HG02759 (cell line): ENCODE results near the gene AHCYL2.

Source experiments
- ATAC-seq: cut with Tn5 transposase; IDR thresholded peaks from one replicate; pipeline ENCODE4 v1.9.1; 2021; ENCODE audit warnings: mild to moderate bottlenecking, moderate library complexity; ENCODE audit not compliant: unreplicated experiment

AHCYL2 gene

GRCh38 chr7:129224251-129225205 lies at the start of gene AHCYL2:
AHCYL2 (plus strand) TSS chr7:129225030.
- peak; percentile 95 for ATAC-seq

DNA sequence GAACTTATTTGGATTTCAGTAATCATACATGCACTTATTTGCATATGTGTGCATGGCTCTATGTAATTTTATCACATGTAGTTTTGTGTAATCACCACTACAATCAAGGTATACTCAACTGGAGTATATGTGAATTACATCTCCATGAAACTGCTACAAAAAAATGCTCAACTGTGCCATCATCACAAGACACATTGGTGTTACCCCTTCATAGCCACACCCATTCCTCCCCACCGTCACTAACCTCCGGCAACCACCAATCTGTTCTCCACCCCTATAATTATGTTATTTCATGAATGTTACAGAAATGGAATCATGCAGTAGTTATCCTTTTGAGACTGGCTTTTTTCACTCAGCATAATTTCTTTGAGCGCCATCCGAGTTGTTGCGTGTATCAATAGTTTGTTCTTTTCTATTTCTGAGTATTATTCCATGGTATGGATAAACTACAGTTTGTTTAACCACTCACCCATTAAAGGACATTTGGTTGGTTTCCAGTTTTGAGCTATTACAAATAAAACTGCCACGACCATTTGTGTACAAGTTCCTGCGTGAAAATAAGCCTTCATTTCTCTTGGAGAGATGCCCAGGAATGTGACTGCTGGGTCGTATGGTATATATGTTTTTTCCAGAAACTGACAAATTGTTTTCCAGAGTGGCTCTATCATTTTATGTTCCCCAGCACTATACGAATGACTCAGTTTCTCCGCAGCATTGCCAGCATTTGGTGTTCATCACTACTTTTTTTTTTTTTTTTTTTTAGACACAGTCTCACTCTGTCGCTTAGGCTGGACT lies 47.7 kb upstream of the AHCYL2 start:
- ATAC-seq: no peak

- ATAC-seq: no peak
Observed at GRCh38 chr7:129184981-129185670, 39.7 kb upstream of the AHCYL2 start.

DNA sequence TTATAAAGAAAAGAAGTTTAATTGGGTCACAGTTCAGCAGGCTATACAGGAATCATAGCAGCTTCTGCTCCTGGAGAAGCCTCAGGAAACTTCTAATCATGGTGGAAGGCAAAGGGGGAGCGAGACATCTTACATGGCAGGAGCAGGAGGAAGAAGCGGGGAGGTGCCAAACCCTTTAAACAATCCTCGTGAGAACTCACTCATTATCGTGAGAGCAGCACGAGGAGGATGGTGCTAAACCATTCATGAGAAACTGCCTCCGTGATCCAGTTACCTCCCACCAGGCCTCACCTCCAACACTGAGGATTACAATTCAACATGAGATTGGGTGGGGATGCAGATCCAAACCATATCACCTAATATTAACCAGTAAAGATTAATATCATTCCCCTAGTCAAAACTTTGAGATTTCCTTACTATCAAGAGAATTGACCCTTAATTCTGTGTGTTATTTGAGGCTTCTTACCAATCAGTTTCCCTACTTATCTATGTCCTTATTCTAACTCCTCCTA lies 38.0 kb upstream of the AHCYL2 start:
- ATAC-seq: no peak

DNA sequence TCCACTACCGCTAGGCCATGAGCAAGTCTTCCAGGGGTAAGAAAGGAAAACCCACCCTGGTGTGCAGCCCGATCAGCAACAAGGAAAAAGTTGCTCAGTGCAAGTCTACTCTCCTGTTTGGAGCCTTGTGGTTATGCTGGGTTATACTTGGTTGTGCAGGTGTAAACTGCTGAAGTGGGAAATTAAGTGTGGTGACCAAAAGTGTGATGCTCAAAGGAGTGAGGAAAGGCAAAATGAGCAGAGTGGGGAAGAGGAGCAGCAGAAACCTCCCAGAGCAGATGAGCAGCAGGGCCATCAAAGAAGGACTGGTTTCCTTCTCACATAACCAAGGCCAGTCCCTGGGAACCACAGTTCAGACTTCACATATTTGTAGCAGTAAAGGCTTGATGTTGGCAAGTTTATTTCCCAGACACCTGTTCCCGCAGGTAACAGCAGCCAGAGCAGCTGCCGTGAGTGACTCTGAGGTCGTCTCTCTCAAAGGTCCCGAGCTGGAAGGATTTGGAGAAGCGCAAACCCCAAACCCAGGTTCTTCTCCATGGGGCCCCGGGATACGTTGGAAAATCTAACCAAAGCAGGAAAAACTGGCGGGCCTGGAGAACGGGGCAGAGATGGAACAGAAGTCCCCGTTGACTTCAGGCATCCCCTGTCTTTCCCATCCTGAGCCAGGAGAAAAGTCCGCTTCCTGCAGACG lies 37.0 kb upstream of the AHCYL2 start:
- ATAC-seq: no peak

DNA sequence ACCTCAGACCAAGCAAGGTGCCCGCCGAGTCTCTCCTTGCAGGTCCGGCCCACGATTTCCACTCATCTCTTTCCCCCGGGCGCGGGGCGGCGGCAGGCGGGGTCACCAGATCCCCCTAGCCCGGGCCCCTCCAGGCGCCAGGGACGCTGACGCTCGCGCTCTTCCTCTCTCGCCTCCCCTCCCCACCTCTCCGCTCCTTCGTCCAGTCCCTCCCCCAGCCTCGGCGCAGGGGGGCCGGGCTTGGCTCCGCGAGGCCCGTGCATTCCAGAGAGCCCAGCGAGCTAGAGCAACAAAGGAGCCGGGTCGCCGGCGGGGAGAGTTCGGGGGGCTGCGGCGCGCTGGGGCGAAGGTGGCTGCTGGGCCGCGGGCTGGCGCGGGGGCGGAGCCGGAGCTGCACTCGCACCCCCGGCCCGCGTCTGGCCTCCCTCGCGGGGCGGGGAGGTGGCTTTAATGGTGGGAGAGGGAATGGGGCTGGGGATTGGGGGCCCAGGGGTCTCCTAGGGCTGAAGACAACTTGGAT lies 36.4 kb upstream of the AHCYL2 start, which contains the start of gene SMO:
Gene SMO (plus strand): TSS at position 262 of the 520 bp plus-strand sequence. CDS start 519 bp downstream, outside the sequence.
- ATAC-seq: peak; percentile 34

DNA sequence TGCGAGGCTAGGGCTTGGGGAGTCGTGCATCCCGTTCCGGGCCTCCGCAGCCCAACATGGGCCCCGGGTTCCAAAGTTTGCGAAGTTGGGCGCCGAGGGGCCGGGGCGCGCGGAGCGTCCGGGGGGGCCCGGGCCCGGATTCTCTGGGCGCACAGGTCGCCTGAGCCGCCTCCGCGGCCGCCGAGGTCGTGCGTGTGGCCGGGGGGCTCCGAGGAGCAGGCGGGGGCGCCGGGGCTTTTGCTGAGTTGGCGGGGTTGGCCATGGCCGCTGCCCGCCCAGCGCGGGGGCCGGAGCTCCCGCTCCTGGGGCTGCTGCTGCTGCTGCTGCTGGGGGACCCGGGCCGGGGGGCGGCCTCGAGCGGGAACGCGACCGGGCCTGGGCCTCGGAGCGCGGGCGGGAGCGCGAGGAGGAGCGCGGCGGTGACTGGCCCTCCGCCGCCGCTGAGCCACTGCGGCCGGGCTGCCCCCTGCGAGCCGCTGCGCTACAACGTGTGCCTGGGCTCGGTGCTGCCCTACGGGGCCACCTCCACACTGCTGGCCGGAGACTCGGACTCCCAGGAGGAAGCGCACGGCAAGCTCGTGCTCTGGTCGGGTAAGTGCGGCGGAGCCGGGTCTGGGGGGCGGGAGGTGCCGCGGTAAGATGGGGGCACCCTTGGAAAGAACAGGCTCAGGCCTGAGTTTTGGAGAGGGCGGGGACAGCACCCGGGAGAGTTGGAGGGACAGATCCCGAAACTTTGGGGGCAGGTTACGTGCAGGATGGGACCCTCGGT lies 35.8 kb upstream of the AHCYL2 start:
- peak; percentile 31 for ATAC-seq

- ATAC-seq: no peak
Observed at GRCh38 chr7:129189661-129190310, 35.0 kb upstream of the AHCYL2 start.

DNA sequence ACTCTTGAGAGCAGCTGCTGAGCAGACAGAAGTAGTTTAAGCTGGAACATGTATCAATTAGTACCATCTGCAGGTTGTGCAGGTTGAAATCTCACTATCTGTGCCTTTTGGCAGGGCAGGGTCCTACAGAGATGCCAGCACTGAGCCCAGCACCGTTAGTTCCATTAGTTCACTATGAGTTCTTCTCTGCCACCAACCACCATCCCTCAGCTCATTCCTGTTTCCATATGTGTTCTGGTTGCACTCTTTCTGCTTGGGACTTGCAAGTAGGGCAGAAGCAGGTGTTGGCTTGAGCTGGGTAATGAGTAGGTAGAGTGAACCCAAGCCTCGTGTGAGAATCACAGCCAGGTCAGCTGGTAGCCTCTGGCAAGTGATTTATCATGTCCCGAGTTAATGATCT lies 33.6 kb upstream of the AHCYL2 start:
- no peak for ATAC-seq

DNA sequence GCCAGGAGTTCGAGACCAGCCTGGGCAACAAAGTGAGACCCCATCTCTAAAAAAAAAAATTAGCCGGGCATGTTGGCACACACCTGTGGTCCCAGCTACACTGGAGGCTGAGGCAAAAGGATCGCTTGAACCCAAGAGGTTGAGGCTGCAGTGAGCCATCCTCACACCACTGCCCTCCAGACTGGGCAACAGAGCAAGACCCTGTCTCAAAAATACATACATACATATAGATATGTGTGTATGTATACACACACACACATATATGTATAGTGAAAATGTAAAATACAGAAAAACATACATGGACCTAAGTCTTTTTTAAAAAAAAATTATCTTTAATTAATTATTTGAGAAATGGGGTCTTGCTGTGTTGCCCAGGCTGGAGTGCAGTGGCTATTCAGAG lies 30.9 kb upstream of the AHCYL2 start:
- ATAC-seq: no peak

DNA sequence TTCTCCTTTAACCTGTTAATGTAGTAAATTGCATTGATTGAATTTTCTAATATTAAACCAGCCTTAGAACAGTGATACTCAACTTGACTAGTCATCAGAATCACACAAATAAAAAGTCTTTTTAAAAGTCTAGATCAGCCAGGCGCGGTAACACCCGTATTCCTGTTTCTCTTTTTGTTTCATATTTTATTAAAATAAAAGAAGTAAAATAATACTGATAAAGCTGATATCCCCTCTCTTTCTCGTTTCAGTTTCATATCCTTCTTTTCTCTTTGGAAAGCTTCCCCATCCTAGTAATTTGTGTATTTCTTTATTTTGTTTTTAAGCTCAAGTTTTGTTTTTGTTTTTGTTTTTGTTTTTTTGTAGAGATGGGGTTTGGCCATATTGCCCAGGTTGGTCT lies 27.1 kb upstream of the AHCYL2 start:
- ATAC-seq: no peak

DNA sequence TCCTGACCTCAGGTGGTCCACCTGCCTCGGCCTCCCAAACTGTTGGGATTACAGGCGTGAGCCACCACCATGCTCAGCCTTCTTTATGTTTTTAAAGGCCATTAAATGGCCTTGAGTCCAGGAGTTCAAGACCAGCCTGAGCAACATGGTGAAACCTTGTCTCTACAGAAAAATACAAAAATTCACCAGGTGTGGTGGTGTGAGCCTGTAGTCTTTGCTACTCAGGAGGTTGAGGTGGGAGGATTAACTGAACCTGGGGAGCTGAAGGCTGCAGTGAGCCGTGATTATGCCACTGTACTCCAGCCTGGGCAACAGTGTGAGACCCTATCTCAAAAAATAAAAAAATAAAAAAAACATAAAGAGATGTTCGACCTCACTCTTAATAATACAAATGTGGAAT lies 25.4 kb upstream of the AHCYL2 start:
- ATAC-seq: no peak

GRCh38 chr7:129202058-129202777 lies 22.6 kb upstream of the AHCYL2 start:
- no peak for ATAC-seq

DNA sequence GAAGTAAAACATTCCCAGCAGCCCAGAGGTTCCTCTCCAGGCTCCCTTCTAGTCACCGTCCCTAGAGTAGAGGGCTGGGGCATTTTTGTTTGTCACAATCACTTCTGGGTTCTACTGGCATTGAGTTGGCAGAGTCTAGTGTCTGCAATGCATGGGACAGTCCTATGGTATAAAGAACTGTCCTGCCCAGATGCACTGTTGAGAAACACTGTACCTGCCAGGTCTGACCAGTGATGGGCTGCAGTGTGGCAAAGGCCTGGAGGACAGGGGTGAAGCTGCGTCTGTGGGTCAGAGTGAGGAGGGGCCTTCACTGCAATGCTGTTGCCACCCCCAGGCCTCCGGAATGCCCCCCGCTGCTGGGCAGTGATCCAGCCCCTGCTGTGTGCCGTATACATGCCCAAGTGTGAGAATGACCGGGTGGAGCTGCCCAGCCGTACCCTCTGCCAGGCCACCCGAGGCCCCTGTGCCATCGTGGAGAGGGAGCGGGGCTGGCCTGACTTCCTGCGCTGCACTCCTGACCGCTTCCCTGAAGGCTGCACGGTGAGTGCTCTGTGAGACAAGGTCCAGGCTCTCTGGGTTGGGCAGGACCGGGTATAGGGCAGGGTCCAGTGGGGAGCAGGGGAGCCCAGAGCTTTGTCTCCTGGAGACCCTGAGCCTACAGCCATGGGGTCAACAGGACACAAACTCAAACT lies 21.6 kb upstream of the AHCYL2 start:
- no peak for ATAC-seq

DNA sequence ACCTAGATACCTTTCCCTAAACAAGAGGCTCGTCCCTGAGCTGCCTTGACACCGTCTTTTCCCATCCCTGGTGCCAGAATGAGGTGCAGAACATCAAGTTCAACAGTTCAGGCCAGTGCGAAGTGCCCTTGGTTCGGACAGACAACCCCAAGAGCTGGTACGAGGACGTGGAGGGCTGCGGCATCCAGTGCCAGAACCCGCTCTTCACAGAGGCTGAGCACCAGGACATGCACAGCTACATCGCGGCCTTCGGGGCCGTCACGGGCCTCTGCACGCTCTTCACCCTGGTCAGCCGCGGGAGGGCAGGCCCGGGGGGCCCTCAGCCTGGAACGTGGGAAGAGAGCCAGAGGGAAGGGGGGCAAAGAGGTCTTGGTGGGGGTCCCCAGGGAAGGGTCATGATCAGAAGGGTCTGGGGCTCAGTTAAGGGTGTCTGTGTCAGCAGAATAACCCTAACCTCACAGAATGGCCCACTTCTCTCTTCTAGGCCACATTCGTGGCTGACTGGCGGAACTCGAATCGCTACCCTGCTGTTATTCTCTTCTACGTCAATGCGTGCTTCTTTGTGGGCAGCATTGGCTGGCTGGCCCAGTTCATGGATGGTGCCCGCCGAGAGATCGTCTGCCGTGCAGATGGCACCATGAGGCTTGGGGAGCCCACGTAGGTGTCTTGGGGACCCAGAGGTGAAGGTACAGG lies 19.6 kb upstream of the AHCYL2 start:
- no peak for ATAC-seq

DNA sequence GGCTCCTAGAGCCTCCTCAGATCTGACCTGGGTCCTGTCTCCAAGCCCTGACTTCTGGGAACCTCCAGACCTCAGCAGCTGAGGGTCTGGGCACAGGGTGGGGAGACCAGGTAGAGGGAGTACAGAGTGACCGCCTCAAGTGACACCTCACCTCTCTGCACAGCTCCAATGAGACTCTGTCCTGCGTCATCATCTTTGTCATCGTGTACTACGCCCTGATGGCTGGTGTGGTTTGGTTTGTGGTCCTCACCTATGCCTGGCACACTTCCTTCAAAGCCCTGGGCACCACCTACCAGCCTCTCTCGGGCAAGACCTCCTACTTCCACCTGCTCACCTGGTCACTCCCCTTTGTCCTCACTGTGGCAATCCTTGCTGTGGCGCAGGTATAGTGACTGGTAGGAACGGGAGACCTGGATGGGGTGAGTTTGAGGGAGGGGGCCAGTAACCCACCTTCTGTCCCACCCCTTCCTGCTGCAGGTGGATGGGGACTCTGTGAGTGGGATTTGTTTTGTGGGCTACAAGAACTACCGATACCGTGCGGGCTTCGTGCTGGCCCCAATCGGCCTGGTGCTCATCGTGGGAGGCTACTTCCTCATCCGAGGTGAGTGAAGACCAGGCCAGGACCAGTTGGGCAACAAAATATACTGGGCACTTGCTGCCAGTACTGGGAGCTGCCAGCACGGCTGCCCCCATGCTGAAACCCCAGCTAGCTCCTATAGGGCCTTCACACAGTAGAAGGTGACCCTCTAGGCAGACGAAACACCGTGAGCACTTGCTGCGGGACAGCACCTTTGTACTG lies 18.6 kb upstream of the AHCYL2 start:
- no peak for ATAC-seq
